GM20000 (cell line): Measurements from ENCODE around the gene CCDC92.

Source experiments
- DNase-seq: peaks from one replicate; pipeline ENCODE4 v3.0.0; 2012; ENCODE audit warnings: low spot score
- TF ChIP-seq, protein P1 (sequence below): IDR thresholded peaks from 2 replicates; pipeline ENCODE4 v1.5.1; 2012; ENCODE audit warnings: mild to moderate bottlenecking, control low read depth; ENCODE audit errors: extremely low read depth, missing control alignments

CCDC92 gene

DNA sequence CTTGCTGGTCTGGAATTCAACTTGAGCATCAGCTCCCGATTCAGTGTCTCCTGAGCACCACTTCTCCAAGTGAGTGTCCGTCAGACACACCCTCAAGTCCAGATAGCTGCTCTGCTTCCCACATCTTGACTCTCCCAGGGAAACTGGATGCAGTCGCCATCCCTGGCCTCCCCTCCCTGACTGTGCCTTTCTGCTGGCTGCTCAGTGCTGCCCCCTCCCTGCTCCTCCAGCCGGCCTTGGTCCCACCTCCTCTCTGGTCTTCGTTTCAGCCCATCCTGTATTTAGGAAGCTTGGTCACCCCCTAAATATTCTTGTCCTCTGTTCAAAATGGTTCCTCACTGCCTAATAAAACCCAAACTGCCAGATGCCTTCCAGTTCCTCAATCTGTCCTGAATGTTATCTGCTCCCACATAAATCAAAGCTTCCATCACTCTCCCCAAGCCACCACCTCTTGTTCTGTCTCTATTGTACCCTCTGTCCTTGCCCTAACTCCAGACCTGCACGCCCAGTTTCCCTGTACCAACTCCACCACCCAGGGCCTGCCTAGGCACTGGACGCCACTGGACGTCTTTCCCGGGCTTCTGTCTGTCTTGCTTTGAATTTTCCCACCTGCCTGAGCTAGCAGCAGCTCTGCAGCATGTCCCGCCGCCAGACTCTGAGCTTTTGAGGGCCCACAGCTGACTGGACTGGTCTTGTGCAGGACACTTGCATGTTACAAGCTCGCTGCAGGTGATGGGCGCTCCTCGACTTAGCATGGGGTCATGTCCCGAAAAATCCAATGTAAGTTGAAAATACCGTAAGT is 33.8 kb downstream of the CCDC92 start:
- no peak for DNase-seq
- TF ChIP-seq, protein P1, sequence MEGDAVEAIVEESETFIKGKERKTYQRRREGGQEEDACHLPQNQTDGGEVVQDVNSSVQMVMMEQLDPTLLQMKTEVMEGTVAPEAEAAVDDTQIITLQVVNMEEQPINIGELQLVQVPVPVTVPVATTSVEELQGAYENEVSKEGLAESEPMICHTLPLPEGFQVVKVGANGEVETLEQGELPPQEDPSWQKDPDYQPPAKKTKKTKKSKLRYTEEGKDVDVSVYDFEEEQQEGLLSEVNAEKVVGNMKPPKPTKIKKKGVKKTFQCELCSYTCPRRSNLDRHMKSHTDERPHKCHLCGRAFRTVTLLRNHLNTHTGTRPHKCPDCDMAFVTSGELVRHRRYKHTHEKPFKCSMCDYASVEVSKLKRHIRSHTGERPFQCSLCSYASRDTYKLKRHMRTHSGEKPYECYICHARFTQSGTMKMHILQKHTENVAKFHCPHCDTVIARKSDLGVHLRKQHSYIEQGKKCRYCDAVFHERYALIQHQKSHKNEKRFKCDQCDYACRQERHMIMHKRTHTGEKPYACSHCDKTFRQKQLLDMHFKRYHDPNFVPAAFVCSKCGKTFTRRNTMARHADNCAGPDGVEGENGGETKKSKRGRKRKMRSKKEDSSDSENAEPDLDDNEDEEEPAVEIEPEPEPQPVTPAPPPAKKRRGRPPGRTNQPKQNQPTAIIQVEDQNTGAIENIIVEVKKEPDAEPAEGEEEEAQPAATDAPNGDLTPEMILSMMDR = no peak

DNA sequence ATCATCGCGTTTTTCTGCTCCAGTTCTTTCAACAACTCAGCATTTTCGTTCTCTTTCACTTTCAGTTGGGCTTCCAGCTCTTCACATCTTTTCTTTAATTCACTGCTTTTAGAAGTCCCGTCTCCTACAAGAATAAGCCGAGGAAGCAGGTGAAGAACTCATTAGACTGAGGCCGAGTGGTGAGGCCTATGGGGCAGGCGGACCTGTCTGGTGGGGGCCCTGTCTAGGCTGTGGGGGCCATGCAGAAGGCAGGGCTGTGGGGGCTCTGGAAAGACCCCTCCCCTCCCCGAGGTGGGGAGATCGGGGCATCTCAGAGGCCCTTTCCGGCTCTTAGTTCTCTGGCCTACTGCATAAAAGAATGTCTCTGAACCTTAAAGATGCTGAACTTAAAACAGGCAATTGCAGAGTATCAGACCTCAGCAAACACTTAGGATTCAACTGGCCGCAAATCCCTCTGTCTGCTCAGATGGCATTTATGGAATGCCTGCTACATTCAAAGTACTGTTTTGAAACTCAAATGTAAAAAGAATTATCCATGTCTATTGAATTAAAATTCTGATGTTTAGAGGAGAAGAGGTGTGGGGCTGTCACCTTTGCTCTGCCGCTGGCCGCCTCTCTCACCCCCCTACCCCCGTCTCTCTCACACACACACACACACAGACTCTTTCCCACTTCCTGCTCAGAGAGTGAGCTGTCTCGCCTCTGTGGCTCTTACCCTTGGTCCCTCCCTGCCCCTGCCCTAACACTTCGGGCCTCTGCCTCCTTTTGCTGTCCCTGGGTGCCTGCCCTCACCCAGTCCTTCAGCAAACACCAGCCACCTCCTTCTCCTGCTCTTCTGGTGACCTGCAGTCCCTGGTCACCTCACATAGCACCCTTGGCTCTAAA is 34.7 kb downstream of the CCDC92 start:
- TF ChIP-seq, protein P1 = no peak
- DNase-seq = peak; percentile 67

DNA sequence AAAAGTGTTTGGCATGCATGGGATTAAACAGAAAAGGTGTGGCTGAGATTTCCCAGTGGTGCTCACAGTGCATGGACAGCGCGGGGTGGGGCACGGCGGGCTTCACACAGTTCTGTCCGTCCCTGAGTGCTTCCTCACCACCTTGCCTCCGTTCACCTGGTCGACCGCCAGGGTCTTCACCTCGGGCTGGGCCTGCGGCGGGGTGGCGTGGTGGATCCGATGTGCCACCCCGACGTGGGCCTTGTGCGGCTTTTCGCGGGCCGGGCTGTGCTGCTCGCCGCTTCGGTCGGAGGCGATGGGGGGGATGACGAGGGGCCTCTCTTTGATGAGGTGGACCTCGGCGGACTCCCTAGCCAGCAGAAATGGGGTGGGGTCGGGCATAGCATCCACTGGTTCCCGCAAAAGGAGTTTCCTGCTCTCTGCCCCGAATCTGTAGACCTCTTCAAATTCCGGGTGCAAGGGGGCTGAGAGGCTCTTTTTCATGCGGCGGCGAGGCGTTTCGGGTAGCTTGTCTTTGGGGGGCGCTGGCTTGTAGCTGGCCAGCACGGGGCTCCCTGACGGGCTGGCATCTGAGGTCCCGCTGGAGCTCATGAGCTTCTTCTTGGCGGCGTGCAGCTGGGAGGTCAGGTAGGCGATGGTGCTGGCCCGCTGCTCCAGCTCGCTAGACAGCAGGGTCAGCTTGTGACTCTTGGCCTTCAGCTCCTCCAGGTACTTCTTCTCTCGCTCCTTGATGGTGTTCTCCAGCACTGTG is 35.5 kb downstream of the CCDC92 start:
- TF ChIP-seq, protein P1 = no peak
- no peak for DNase-seq

DNA sequence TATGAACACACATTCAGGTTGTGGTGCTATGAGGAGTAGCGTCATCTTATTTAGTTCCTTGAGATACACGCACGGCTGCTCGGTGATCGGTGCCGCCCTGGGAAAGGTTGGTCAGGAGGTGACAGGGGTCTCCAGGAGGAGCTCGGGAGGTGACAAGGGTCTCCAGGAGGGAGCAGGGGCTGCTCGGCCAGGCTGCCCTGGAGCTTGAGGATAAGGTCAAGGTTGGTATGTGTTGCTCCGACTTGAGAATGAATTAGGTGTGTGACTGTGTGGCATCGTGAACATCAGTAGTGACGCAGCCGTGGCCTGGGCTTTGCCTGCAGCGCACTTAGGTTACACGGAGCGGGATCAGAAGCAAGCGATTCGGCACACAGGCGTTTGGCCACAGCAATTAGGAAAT is 36.2 kb downstream of the CCDC92 start:
- no peak for DNase-seq
- TF ChIP-seq, protein P1 = no peak

DNA sequence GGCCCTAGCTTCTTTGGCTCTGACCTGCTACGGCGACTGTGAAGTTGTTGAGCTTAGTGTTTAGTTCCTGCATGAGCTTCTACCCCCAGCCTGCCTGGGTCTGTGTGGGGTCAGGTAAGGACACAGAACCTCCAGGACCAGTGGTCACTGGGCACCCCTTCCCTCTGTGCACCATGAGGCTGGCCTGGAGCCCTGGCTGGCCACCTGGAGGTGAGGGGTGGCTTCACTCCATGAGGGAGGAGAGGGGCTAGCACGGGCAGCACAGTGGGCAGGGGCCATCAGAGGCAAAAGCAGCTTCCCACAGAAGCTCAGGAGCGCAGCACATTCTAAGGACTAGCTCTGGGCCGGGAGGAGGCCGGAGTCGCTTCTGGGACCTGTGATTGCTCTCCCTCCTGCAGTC is 36.7 kb downstream of the CCDC92 start:
- TF ChIP-seq, protein P1 = no peak
- no peak for DNase-seq

DNA sequence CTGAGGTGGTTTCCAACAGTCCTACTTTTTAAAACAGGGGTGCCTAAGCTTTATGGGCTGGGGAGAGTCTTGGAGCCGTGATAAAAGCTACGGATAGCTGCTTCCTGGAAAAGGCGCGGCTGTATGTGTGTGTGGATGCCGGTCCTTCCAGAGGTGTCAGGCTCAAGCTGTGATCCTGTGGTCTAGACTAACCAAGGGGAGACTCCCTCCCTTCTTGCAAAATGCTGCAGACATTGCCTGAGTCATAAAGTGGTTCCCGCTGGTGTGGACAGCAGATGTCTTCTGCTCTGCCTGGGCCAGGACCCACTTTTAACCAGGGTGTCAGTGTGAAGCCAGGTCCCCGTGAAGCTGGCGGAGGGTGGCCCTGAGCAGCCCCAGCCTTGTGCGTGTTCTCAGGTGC is 37.8 kb downstream of the CCDC92 start:
- TF ChIP-seq, protein P1 = no peak
- DNase-seq = no peak
